GM12801 (cell line): Measurements from ENCODE around the gene COL4A1.

Experiments used
- CTCF ChIP-seq: IDR thresholded peaks from one replicate; pipeline ENCODE4 v1.5.1; 2011; ENCODE audit warnings: control low read depth; ENCODE audit not compliant: insufficient read length; ENCODE audit errors: extremely low read depth

The COL4A1 gene

GRCh38 chr13:110303644-110304043 is 3.3 kb downstream of the COL4A1 start:
- no peak for TF ChIP-seq CTCF

GRCh38 chr13:110302997-110303396 is 4.0 kb downstream of the COL4A1 start:
- no peak for TF ChIP-seq CTCF

GRCh38 chr13:110301606-110302553 is 5.1 kb downstream of the COL4A1 start:
- no peak for TF ChIP-seq CTCF

GRCh38 chr13:110301083-110301482 is 5.9 kb downstream of the COL4A1 start:
- no peak for TF ChIP-seq CTCF

- TF ChIP-seq CTCF: no peak
Measured at GRCh38 chr13:110300090-110300815, 6.7 kb downstream of the COL4A1 start.

GRCh38 chr13:110299283-110299840 is 7.6 kb downstream of the COL4A1 start:
- no peak for TF ChIP-seq CTCF

- no peak for TF ChIP-seq CTCF
Measured at GRCh38 chr13:110298505-110299282, 8.3 kb downstream of the COL4A1 start.
